Right lung (tissue), 5 donors: ENCODE measurements around the gene PML. TPM values are rescaled to one million over a fixed set of nuclear protein-coding genes. Genes with fewer than 3 reads are reported as not detected.
A peak's percentile ranks its signal among the peaks of the same experiment; 100 is the strongest.

Experiments used
- DNase-seq, 2 donors: peaks; one replicate each; pipeline ENCODE4 v3.0.0-alpha.2; 2013
- polyA plus RNA-seq, 5 donors: library from polyadenylated mRNA; unstranded; fragments of 120-200 nt; gene quantifications; one replicate each; pipeline versions ENCODE4 v1.2.1 to v1.2.3, GENCODE V29; 2013; ENCODE audit warnings: inconsistent platforms in 1 of 5, low replicate concordance in 1 of 5; ENCODE audit not compliant: insufficient read length in 5 of 5, insufficient read depth in 1 of 5

Gene PML
- polyA plus RNA-seq, 5 donors, result 30.7 to 54.1 (median 43.0) TPM

GRCh38 chr15:73984208-73984979 lies 10.1 kb upstream of the PML start:
- no peak for DNase-seq

GRCh38 chr15:73985101-73985873 lies 9.2 kb upstream of the PML start:
- no peak for DNase-seq

- no peak for DNase-seq
Measured at GRCh38 chr15:73986055-73986775, 8.3 kb upstream of the PML start.

GRCh38 chr15:73986776-73987056 lies 7.8 kb upstream of the PML start:
- DNase-seq, result no peak

GRCh38 chr15:73987250-73987649 lies 7.3 kb upstream of the PML start:
- DNase-seq, result no peak

GRCh38 chr15:73987681-73988444 lies 6.7 kb upstream of the PML start:
- no peak for DNase-seq

- no peak for DNase-seq
Measured at GRCh38 chr15:73988445-73988969, 6.0 kb upstream of the PML start.

GRCh38 chr15:73989001-73989798 lies 5.3 kb upstream of the PML start:
- DNase-seq, result no peak

- DNase-seq, result no peak
Measured at GRCh38 chr15:73990250-73991005, 4.1 kb upstream of the PML start.

GRCh38 chr15:73991260-73991659 lies 3.3 kb upstream of the PML start:
- DNase-seq, result no peak

- DNase-seq, result peak; percentile 92 to 93
Measured at GRCh38 chr15:73991726-73992593, 2.6 kb upstream of the PML start, which contains the start of gene STOML1. TSS of gene STOML1 (minus strand) at chr15:73992295. CDS start at chr15:73992223, 72 bp downstream.

- no peak for DNase-seq
Measured at GRCh38 chr15:73992594-73992898, 2.0 kb upstream of the PML start.

- no peak for DNase-seq
Measured at GRCh38 chr15:73993211-73993994, 1.1 kb upstream of the PML start.

- DNase-seq, result no peak
Measured at GRCh38 chr15:73994912-73995622, 551 bp downstream of the PML start.

- no peak for DNase-seq
Measured at GRCh38 chr15:73996267-73996666, 1.8 kb downstream of the PML start.

- DNase-seq, result no peak
Measured at GRCh38 chr15:73996939-73997338, 2.4 kb downstream of the PML start.

GRCh38 chr15:73997986-73998385 lies 3.5 kb downstream of the PML start:
- DNase-seq, result no peak
